CD4-positive, alpha-beta T cell treated with Interleukin-6 at 100 ng/mL for 8 hours (primary cell): ENCODE data around the gene C14orf93.
"Not testable (repeated sequence)": the region's sequence is repeated elsewhere in the genome, so short reads cannot be mapped to it uniquely, and the experiment has no call there.

Experiments
- DNase-seq: peaks from one replicate; pipeline ENCODE4 v3.0.0-alpha.2; 2020; ENCODE audit warnings: mixed read lengths, low spot score

C14orf93 gene

GRCh38 chr14:23021434-23021833 lies 11.5 kb upstream of the C14orf93 start:
- no peak for DNase-seq

GRCh38 chr14:23020143-23021128 lies 10.5 kb upstream of the C14orf93 start:
- peak; percentile 32 for DNase-seq

- DNase-seq, result no peak
Observed at GRCh38 chr14:23018107-23018506, 8.2 kb upstream of the C14orf93 start.

GRCh38 chr14:23017091-23017490 lies 7.1 kb upstream of the C14orf93 start:
- DNase-seq, result no peak

GRCh38 chr14:23015618-23016017 lies 5.7 kb upstream of the C14orf93 start:
- no peak for DNase-seq

GRCh38 chr14:23013749-23014054 lies 3.8 kb upstream of the C14orf93 start:
- not testable (repeated sequence) for DNase-seq

- DNase-seq, result no peak
Observed at GRCh38 chr14:23013054-23013748, 3.3 kb upstream of the C14orf93 start.

GRCh38 chr14:23009483-23009938 lies 432 bp downstream of the C14orf93 start:
- DNase-seq, result no peak

- DNase-seq, result no peak
Observed at GRCh38 chr14:23008831-23009230, 1.1 kb downstream of the C14orf93 start.

- DNase-seq, result peak; percentile 98
Observed at GRCh38 chr14:23006544-23007419, 3.2 kb downstream of the C14orf93 start.

GRCh38 chr14:23006188-23006534 lies 3.8 kb downstream of the C14orf93 start:
- DNase-seq, result no peak

- no peak for DNase-seq
Observed at GRCh38 chr14:23005451-23006187, 4.3 kb downstream of the C14orf93 start.

GRCh38 chr14:23004274-23004673 lies 5.7 kb downstream of the C14orf93 start:
- not testable (repeated sequence) for DNase-seq

- DNase-seq, result no peak
Observed at GRCh38 chr14:23002592-23002991, 7.4 kb downstream of the C14orf93 start.

GRCh38 chr14:23000860-23001259 lies 9.1 kb downstream of the C14orf93 start:
- no peak for DNase-seq

- no peak for DNase-seq
Observed at GRCh38 chr14:22998329-22999012, 11.5 kb downstream of the C14orf93 start.

GRCh38 chr14:22997676-22998323 lies 12.1 kb downstream of the C14orf93 start:
- DNase-seq, result no peak

GRCh38 chr14:22996768-22997654 lies 12.9 kb downstream of the C14orf93 start:
- no peak for DNase-seq

GRCh38 chr14:22995889-22996625 lies 13.9 kb downstream of the C14orf93 start:
- no peak for DNase-seq
